IMR-90 (cell line): ENCODE data around the gene S100A8. TPM values are rescaled to one million over a fixed set of nuclear protein-coding genes. Genes with fewer than 3 reads are reported as not detected.

Experiments used
- ATAC-seq: fragments of 200-7000 bp; cut with Tn5 transposase; 2 replicates; pipeline ENCODE4 v1.9.1; 2020; ENCODE audit warnings: low read depth, mild to moderate bottlenecking, moderate library complexity
- BruUV-seq: library from RNA; stranded (reverse); fragments of 400-500 nt; replicated peaks from 2 replicates; lab custom pipeline; 2021; lab: Mats Ljungman, UMichigan
- CTCF ChIA-PET: fragments of 300-600 bp; formaldehyde crosslinking; extraction: SDS; loops from one replicate; lab custom pipeline; 2021; ENCODE audit warnings: antibody characterized with exemption; lab: Yijun Ruan, JAX
- POLR2A ChIA-PET: fragments of 300-600 bp; sonication (Branson Sonifier 250); formaldehyde crosslinking; loops from one replicate; lab custom pipeline; 2022; ENCODE audit warnings: antibody characterized with exemption; ENCODE audit not compliant: unreplicated experiment; lab: Charles Lee
- DNase-seq: peaks from one replicate; pipeline ENCODE4 v3.0.0; 2013
- H2AFZ ChIP-seq: replicated peaks from 2 replicates; pipeline ENCODE3; 2013; ENCODE audit warnings: low read length, mild to moderate bottlenecking; ENCODE audit not compliant: poor library complexity
- H2AK5ac ChIP-seq: 2 replicates; pipeline ENCODE4 v1.6.1; 2013; ENCODE audit warnings: low read depth, low read length, inconsistent platforms
- H2AK9ac ChIP-seq: replicated peaks from 2 replicates; pipeline ENCODE3; 2013; ENCODE audit warnings: mild to moderate bottlenecking, low read depth, low read length, moderate library complexity; ENCODE audit not compliant: poor library complexity
- H2BK120ac ChIP-seq: 2 replicates; pipeline ENCODE4 v1.6.1; 2013; ENCODE audit warnings: low read depth, low read length, inconsistent platforms
- H2BK15ac ChIP-seq: 3 replicates; pipeline ENCODE4 v1.6.1; 2013; ENCODE audit warnings: low read depth, low read length, inconsistent platforms
- H2BK20ac ChIP-seq: 2 replicates; pipeline ENCODE4 v1.6.1; 2013; ENCODE audit warnings: low read depth, mild to moderate bottlenecking, inconsistent platforms, low read length, moderate library complexity
- H2BK5ac ChIP-seq: 2 replicates; pipeline ENCODE4 v1.6.1; 2013; ENCODE audit warnings: mild to moderate bottlenecking, low read depth, low read length, inconsistent platforms; ENCODE audit not compliant: poor library complexity, severe bottlenecking
- H3K14ac ChIP-seq: replicated peaks from 2 replicates; pipeline ENCODE4 v1.6.1; 2013; ENCODE audit warnings: low read depth, low read length, inconsistent platforms
- H3K18ac ChIP-seq: 2 replicates; pipeline ENCODE4 v1.6.1; 2013; ENCODE audit warnings: low read depth, low read length, control low read depth
- H3K23ac ChIP-seq: 2 replicates; pipeline ENCODE4 v1.6.1; 2013; ENCODE audit warnings: low read depth, low read length, inconsistent platforms
- H3K27ac ChIP-seq: 2 replicates; pipeline ENCODE4 v1.5.1; 2013; ENCODE audit warnings: mild to moderate bottlenecking, control low read depth, low read length; ENCODE audit not compliant: insufficient read depth
- H3K27me3 ChIP-seq: 2 replicates; pipeline ENCODE4 v1.6.1; 2013; ENCODE audit warnings: low read length; ENCODE audit not compliant: control insufficient read depth, insufficient read depth
- H3K36me3 ChIP-seq: 2 replicates; pipeline ENCODE4 v1.6.1; 2013; ENCODE audit warnings: low read length, mixed read lengths; ENCODE audit not compliant: control insufficient read depth, insufficient read depth
- H3K4ac ChIP-seq: 2 replicates; pipeline ENCODE4 v1.6.1; 2013; ENCODE audit warnings: low read depth, low read length, inconsistent platforms
- H3K4me1 ChIP-seq: 2 replicates; pipeline ENCODE4 v1.6.1; 2013; ENCODE audit warnings: low read length, mixed read lengths; ENCODE audit not compliant: control insufficient read depth, insufficient read depth
- H3K4me2 ChIP-seq: 2 replicates; pipeline ENCODE4 v1.6.1; 2013; ENCODE audit warnings: low read depth, mild to moderate bottlenecking, control low read depth, low read length, moderate library complexity
- H3K4me3 ChIP-seq: 2 replicates; pipeline ENCODE4 v1.5.1; 2013; ENCODE audit warnings: low read depth, mild to moderate bottlenecking, control low read depth, low read length, moderate library complexity; ENCODE audit not compliant: insufficient read depth
- H3K56ac ChIP-seq: 2 replicates; pipeline ENCODE4 v1.6.1; 2013; ENCODE audit warnings: low read length, inconsistent platforms; ENCODE audit not compliant: insufficient read depth; ENCODE audit errors: extremely low read depth
- H3K79me1 ChIP-seq, 2 experiments: 2 replicates each; pipeline ENCODE4 v1.6.1; 2013; ENCODE audit warnings: low read length in 2 of 2, inconsistent platforms in 1 of 2, low read depth in 1 of 2
- H3K9ac ChIP-seq: 2 replicates; pipeline ENCODE4 v1.6.1; 2013; ENCODE audit warnings: low read depth, low read length, control low read depth
- H3K9me1 ChIP-seq: 2 replicates; pipeline ENCODE4 v1.6.1; 2013; ENCODE audit warnings: low read length, inconsistent platforms; ENCODE audit not compliant: insufficient read depth
- H3K9me3 ChIP-seq: 2 replicates; pipeline ENCODE4 v1.6.1; 2013; ENCODE audit warnings: low read length; ENCODE audit not compliant: control insufficient read depth, insufficient read depth
- H4K20me1 ChIP-seq: 2 replicates; pipeline ENCODE4 v1.6.1; 2013; ENCODE audit warnings: low read length, inconsistent platforms; ENCODE audit not compliant: insufficient read depth
- H4K5ac ChIP-seq: 2 replicates; pipeline ENCODE4 v1.6.1; 2013; ENCODE audit warnings: mild to moderate bottlenecking, low read depth, low read length, control low read depth
- H4K8ac ChIP-seq, 2 experiments: 2 replicates each; pipeline ENCODE4 v1.6.1; 2013; ENCODE audit warnings: low read depth in 2 of 2, low read length in 2 of 2, control low read depth in 1 of 2, inconsistent platforms in 1 of 2
- H4K91ac ChIP-seq: 2 replicates; pipeline ENCODE4 v1.6.1; 2013; ENCODE audit warnings: low read depth, low read length, inconsistent platforms; ENCODE audit not compliant: insufficient read depth
- CHD1 ChIP-seq: IDR thresholded peaks from 2 replicates; pipeline ENCODE4 v1.6.1; 2012; ENCODE audit warnings: low read depth, low read length, improper control_type of control experiment
- FOS ChIP-seq: fragments of 150-350 bp; IDR thresholded peaks from 2 replicates; pipeline ENCODE4 v1.6.1; 2016; ENCODE audit warnings: low read depth, low read length
- MAFK ChIP-seq: IDR thresholded peaks from 2 replicates; pipeline ENCODE4 v1.6.1; 2012; ENCODE audit warnings: low read depth, low read length, improper control_type of control experiment
- MAZ ChIP-seq: IDR thresholded peaks from 2 replicates; pipeline ENCODE4 v1.6.1; 2012; ENCODE audit warnings: low read depth, mild to moderate bottlenecking, low read length, improper control_type of control experiment, moderate library complexity, borderline replicate concordance
- NFE2L2 ChIP-seq: fragments of 150-350 bp; IDR thresholded peaks from 2 replicates; pipeline ENCODE4 v1.6.1; 2016; ENCODE audit warnings: low read depth, mild to moderate bottlenecking, low read length
- POLR2A ChIP-seq: IDR thresholded peaks from 2 replicates; pipeline ENCODE4 v1.6.1; 2012; ENCODE audit warnings: mild to moderate bottlenecking, low read depth, low read length
- RAD21 ChIP-seq: IDR thresholded peaks from 2 replicates; pipeline ENCODE4 v1.6.1; 2012; ENCODE audit warnings: low read length, improper control_type of control experiment
- RFX5 ChIP-seq: IDR thresholded peaks from 2 replicates; pipeline ENCODE4 v1.8.0; 2012; ENCODE audit warnings: low read depth, mild to moderate bottlenecking, low read length, moderate library complexity
- SMC3 ChIP-seq: fragments of 150-350 bp; IDR thresholded peaks from 2 replicates; pipeline ENCODE4 v1.6.1; 2016; ENCODE audit warnings: low read depth, mild to moderate bottlenecking, antibody characterized with exemption, low read length, moderate library complexity
- WGBS, 2 experiments: methylation state at CpG; one replicate each; pipeline versions ENCODE4 v1.1.5 to v1.1.7; 2013; ENCODE audit warnings: missing lambda C conversion rate in 2 of 2; ENCODE audit not compliant: insufficient read length in 1 of 2; ENCODE audit errors: extremely low coverage in 2 of 2; 5-methylcytosine and 5-hydroxymethylcytosine counted together
- dilution Hi-C: fragments of 300-500 bp; cut with HindIII; formaldehyde crosslinking; loops from one replicate; pipeline ENCODE4 v1.14.3; 2018; ENCODE audit warnings: low sequenced_read_pairs; ENCODE audit not compliant: unreplicated experiment
- in situ Hi-C: fragments of 300-500 bp; cut with MboI; formaldehyde crosslinking; loops from 3 replicates; pipeline ENCODE4 v1.14.3; 2019; ENCODE audit warnings: low sequenced_read_pairs, inconsistent platforms, mixed read lengths
- intact Hi-C: fragments of 100-400 bp; cut with micrococcal nuclease; formaldehyde crosslinking; loops from 2 replicates; pipeline ENCODE4 v1.10.0; 2022
- polyA plus RNA-seq, 3 experiments: library from polyadenylated mRNA; depleted of rRNA; stranded (reverse); fragments of >200 nt; gene quantifications; 2 replicates each; pipeline ENCODE4 v1.2.3, GENCODE V29; 2012; ENCODE audit warnings: low replicate concordance in 1 of 3
- total RNA-seq: library from RNA; depleted of rRNA; stranded (reverse); fragments of >200 nt; gene quantifications from 2 replicates; pipeline ENCODE4 v1.2.3, GENCODE V29; 2012
- TF ChIP-seq, protein P1 (sequence below): conservative IDR thresholded peaks from 2 replicates; pipeline ENCODE4 v1.5.1; 2012; ENCODE audit warnings: mild to moderate bottlenecking, low read depth, low read length, improper control_type of control experiment

The S100A8 gene
- total and polyA plus RNA-seq, 2 of the 4 experiments (the other 2 are of a cell fraction): not detected

GRCh38 chr1:153360592-153361479 lies 30.0 kb downstream of the S100A8 start:
- no peak overlapping the region for H3K23ac ChIP-seq
- no peaks in the 10 kb centered on the region for H3K79me1 ChIP-seq
- H3K4me2 ChIP-seq: no peak overlapping the region
- H2BK120ac ChIP-seq: no peak overlapping the region
- no peak overlapping the region for H2AK9ac ChIP-seq
- H3K14ac ChIP-seq: no peak overlapping the region
- H3K27ac ChIP-seq: no peak overlapping the region
- H3K9ac ChIP-seq: no peak overlapping the region
- dilution Hi-C loops (no loop called here), in situ Hi-C loops (no loop called here), intact Hi-C loops (no loop called here)
- WGBS, 2 experiments: 45% methylated on average over 6 of the region's 11 CpGs; no CpG with 5 or more reads in 1 of the 2 experiments
- H2BK5ac ChIP-seq: no peak overlapping the region
- CTCF ChIA-PET: no interaction called here
- no peak overlapping the region for H4K91ac ChIP-seq
- TF ChIP-seq RFX5 (no peak), POLR2A (no peak), FOS (no peak), NFE2L2 (no peak), MAFK (no peak), MAZ (no peak), SMC3 (no peak), RAD21 (no peak), CHD1 (no peak)
- TF ChIP-seq, protein P1, sequence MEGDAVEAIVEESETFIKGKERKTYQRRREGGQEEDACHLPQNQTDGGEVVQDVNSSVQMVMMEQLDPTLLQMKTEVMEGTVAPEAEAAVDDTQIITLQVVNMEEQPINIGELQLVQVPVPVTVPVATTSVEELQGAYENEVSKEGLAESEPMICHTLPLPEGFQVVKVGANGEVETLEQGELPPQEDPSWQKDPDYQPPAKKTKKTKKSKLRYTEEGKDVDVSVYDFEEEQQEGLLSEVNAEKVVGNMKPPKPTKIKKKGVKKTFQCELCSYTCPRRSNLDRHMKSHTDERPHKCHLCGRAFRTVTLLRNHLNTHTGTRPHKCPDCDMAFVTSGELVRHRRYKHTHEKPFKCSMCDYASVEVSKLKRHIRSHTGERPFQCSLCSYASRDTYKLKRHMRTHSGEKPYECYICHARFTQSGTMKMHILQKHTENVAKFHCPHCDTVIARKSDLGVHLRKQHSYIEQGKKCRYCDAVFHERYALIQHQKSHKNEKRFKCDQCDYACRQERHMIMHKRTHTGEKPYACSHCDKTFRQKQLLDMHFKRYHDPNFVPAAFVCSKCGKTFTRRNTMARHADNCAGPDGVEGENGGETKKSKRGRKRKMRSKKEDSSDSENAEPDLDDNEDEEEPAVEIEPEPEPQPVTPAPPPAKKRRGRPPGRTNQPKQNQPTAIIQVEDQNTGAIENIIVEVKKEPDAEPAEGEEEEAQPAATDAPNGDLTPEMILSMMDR: no peak
- no peak overlapping the region for H4K8ac ChIP-seq
- H2BK15ac ChIP-seq: no peak overlapping the region
- DNase-seq (no peak), ATAC-seq (no peak)
- H2BK20ac ChIP-seq: no peak overlapping the region
- POLR2A ChIA-PET: no interaction called here
- H4K20me1 ChIP-seq: no peaks in the 10 kb centered on the region
- H3K4me1 ChIP-seq: no peaks in the 10 kb centered on the region
- no peak overlapping the region for H3K18ac ChIP-seq
- peaks cover 15% of the 10 kb centered on the region for H3K27me3 ChIP-seq
- no peak overlapping the region for H3K56ac ChIP-seq
- no peak overlapping the region for H2AFZ ChIP-seq
- no peak overlapping the region for H4K5ac ChIP-seq
- no peaks in the 10 kb centered on the region for H3K9me1 ChIP-seq
- H3K4me3 ChIP-seq: no peak overlapping the region
- no peaks in the 10 kb centered on the region for H3K36me3 ChIP-seq
- H3K9me3 ChIP-seq: no peaks in the 10 kb centered on the region
- no peak overlapping the region for H3K4ac ChIP-seq
- H2AK5ac ChIP-seq: no peak overlapping the region
- no TSS peak for BruUV-seq
